Psoas muscle (tissue), 8 donors: ENCODE data around the gene SGCD. TPM values are rescaled to one million over a fixed set of nuclear protein-coding genes. Genes with fewer than 3 reads are reported as not detected.

ENCODE experiments used
- ATAC-seq, 4 donors: fragments of 200-7000 bp; cut with Tn5 transposase; one replicate each; pipeline ENCODE4 v1.9.1; 2020; ENCODE audit warnings: moderate library complexity in 3 of 4, mild to moderate bottlenecking in 2 of 4
- DNase-seq, 2 donors: peaks; one replicate each; pipeline ENCODE4 v3.0.0-alpha.2; 2020
- H3K27ac ChIP-seq: fragments of 200-600 bp; one replicate; pipeline ENCODE4 v1.8.0; 2022
- H3K27me3 ChIP-seq, 3 donors: fragments of 200-600 bp in 1 of 3; one replicate each; pipeline versions ENCODE4 v1.6.1 to v1.8.0; 2013 to 2022; ENCODE audit warnings: low read length in 2 of 3, mild to moderate bottlenecking in 2 of 3, moderate library complexity in 1 of 3; ENCODE audit not compliant: insufficient read depth in 3 of 3
- H3K36me3 ChIP-seq, 2 donors: fragments of 200-600 bp in 1 of 2; one replicate each; pipeline versions ENCODE4 v1.6.1 to v1.8.0; 2013 to 2022; ENCODE audit warnings: low read depth in 1 of 2, mild to moderate bottlenecking in 1 of 2, moderate library complexity in 1 of 2; ENCODE audit not compliant: insufficient read depth in 1 of 2
- H3K4me1 ChIP-seq: fragments of 200-600 bp; one replicate; pipeline ENCODE4 v1.8.0; 2022
- H3K4me3 ChIP-seq: fragments of 200-600 bp; one replicate; pipeline ENCODE4 v1.8.0; 2022; ENCODE audit warnings: mild to moderate bottlenecking
- H3K9me3 ChIP-seq: fragments of 200-600 bp; one replicate; pipeline ENCODE4 v1.8.0; 2022
- WGBS, 3 donors: extraction: QIAGEN DNeasy Blood & Tissue Kit; methylation state at CpG; one replicate each; pipeline versions ENCODE4 v1.1.6 to v1.1.7; 2013; 5-methylcytosine and 5-hydroxymethylcytosine counted together
- intact Hi-C, 2 donors: fragments of 100-400 bp; cut with DNase I; formaldehyde crosslinking; loops; one replicate each; pipeline versions ENCODE4 v1.11.0 to v1.14.2; 2022
- polyA plus RNA-seq, 3 donors: library from polyadenylated mRNA; stranded (reverse); fragments of 200-250 nt; gene quantifications; one replicate each; pipeline ENCODE4 v1.2.3, GENCODE V29; 2013
- total RNA-seq, 4 donors: library from RNA; stranded (reverse); fragmentation: NEBNext Ultra II Directional in 2 of 4; extraction: Animal tissue kit (Norgen Biotek cat#: 25700) in 2 of 4; gene quantifications; one replicate each; pipeline versions ENCODE4 v1.2.1 to v1.2.4, GENCODE V29; 2021 to 2023
- TF ChIP-seq, protein P1 (sequence below): fragments of 200-600 bp; IDR thresholded peaks from one replicate; pipeline ENCODE4 v1.8.0; 2022; ENCODE audit warnings: antibody characterized with exemption
- donor health status: healthy with polysubstance abuse.
- donor health status: DM: no; HTN: no; CAD: no; lungs with moderate emphysema.
- donor health status: Bipolar disorder and iron deficiency.
- donor health status: healthy.
- donor health status: DM: yes; HTN: yes; CAD: no.
- donor health status: DM: no; HTN: no; CAD: no.
- donor health status: DM: no; HTN: no; CAD: no.
- donor health status: DM: yes; HTN: yes; CAD: no.

SGCD gene
- total and polyA plus RNA-seq, 7 donors = 13.2 to 51.5 (median 33.2) TPM

DNA sequence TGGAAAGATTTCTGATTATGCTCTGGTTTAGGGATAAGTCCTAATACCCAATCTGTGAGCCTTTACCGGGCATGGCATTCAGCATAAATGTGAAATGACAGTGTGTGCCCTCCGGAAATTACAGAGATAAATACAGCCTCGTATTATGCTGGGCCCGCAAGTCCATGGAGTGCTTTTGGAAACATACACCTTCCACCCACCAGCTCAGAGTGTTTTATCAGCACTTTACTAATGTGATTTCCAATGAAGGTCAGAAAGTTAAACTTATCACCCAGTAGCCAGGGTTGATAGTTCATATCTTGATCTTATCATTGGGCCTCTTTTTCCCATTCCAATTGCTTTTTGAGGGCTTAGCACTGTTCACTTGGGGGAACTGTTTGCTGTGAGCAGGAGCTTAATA lies 94.8 kb downstream of the SGCD start:
- WGBS, 3 donors = 55 to 79% (median 73%) methylated on average over 4 of the region's 4 CpGs
- Histone ChIP-seq H3K27ac (no peak overlapping the region), H3K36me3 (no peaks in the 10 kb centered on the region), H3K27me3 (no peaks in the 10 kb centered on the region), H3K4me1 (peaks cover 31% of the 10 kb centered on the region), H3K4me3 (no peak overlapping the region), H3K9me3 (no peaks in the 10 kb centered on the region)
- intact Hi-C loops = no loop called here
- DNase-seq = no peak
- TF ChIP-seq, protein P1, sequence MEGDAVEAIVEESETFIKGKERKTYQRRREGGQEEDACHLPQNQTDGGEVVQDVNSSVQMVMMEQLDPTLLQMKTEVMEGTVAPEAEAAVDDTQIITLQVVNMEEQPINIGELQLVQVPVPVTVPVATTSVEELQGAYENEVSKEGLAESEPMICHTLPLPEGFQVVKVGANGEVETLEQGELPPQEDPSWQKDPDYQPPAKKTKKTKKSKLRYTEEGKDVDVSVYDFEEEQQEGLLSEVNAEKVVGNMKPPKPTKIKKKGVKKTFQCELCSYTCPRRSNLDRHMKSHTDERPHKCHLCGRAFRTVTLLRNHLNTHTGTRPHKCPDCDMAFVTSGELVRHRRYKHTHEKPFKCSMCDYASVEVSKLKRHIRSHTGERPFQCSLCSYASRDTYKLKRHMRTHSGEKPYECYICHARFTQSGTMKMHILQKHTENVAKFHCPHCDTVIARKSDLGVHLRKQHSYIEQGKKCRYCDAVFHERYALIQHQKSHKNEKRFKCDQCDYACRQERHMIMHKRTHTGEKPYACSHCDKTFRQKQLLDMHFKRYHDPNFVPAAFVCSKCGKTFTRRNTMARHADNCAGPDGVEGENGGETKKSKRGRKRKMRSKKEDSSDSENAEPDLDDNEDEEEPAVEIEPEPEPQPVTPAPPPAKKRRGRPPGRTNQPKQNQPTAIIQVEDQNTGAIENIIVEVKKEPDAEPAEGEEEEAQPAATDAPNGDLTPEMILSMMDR = no peak
- ATAC-seq = no peak

DNA sequence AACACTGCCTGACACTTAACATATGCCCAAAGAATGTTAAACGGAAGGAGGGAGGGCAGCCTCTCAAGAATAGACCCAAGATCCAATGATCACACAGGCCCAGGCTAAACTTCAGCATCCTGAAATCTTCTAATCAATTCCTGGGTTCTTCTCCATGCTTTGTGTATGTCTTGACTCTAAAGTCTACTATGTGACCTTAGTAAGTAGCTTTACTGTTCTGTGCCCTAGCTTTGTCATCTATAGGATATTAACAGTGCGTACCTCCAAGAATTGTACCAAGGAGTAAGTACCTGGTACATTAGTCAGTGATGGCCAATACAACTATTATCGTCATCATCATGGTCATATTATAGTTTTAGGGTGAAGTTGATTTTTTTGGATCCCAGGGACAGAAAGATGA lies 96.6 kb downstream of the SGCD start:
- H3K27me3 ChIP-seq = no peaks in the 10 kb centered on the region
- 61 to 65% (median 65%) methylated on average over 3 of the region's 3 CpGs for WGBS, 3 donors
- TF ChIP-seq, protein P1 = no peak
- no peak overlapping the region for H3K27ac ChIP-seq
- intact Hi-C loops = no loop called here
- H3K36me3 ChIP-seq = no peaks in the 10 kb centered on the region
- no peak for ATAC-seq
- H3K9me3 ChIP-seq = no peaks in the 10 kb centered on the region
- no peak overlapping the region for H3K4me3 ChIP-seq
- no peak for DNase-seq
- H3K4me1 ChIP-seq = peaks cover 15% of the 10 kb centered on the region

DNA sequence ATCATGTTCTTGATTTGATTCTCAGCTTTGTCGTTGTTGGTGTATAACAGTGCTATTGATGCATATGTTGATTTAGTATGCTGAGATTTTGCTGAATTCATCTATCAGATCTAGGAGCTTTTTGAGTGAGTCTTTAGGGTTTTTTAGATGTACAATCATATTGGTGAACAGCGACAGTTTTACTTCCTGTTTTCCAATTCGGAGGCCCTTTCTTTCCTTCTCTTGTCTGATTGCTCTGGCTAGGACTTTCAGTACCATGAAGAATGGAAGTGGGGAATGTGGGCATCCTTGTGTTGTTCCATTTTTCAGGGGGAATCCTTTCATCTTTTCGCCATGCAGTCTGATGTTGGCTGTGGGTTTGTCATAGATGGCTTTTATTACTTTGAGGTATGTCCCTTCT lies 100.4 kb downstream of the SGCD start:
- 86 to 94% (median 93%) methylated on average over 4 of the region's 4 CpGs for whole genome bisulfite sequencing, 3 donors
- TF ChIP-seq, protein P1 = no peak
- no peaks in the 10 kb centered on the region for H3K36me3 ChIP-seq
- H3K4me3 ChIP-seq = no peak overlapping the region
- H3K9me3 ChIP-seq = no peaks in the 10 kb centered on the region
- H3K27ac ChIP-seq = no peak overlapping the region
- H3K27me3 ChIP-seq = no peaks in the 10 kb centered on the region
- intact Hi-C loops = no loop called here
- DNase-seq (no peak), ATAC-seq (no peak)
- peaks cover 2% of the 10 kb centered on the region for H3K4me1 ChIP-seq

DNA sequence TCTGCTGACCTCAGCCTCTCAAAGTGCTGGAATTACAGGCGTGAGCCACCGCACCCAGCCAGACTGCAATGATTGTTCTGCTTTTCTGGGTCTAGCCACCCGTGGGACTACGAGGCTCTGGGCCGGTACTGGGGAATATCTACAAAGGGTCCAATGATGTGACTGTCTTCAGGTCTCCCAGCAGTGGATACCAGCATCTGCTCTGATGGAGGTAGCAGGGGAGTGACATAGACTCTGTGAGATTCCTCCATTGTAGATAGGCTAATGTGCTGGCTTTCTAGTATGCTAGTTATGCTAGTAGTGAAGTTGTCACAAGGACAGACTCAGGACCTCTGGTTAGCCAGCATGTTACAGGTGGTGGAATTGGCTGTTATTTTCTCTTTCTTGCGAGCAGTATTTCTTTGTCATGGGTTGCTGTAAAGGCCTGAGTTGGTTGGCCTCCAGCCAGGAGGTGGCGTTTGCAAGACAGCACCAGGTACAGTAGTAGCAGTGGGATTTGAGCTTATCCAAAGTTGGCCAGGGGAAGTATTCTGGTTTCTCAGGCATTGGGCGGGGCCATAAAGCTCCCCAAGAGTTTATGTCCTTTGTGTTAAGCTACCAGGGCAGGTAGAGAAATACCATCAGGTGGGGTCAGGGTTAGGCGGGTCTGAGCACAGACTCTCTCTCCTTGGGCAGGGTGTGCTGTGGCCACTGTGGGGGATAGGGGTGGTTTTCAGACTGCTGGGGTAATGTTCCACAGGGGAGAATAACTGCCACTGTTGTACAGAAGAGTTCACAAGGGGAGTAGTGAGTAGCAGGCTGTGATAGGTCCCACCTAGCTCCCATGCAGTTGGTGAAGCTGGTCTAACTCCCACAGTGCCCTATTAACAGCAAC lies 105.2 kb downstream of the SGCD start:
- no peaks in the 10 kb centered on the region for H3K27me3 ChIP-seq
- peak in 2 of 4 donors; percentile 19 to 46 for ATAC-seq
- TF ChIP-seq, protein P1 = no peak
- peaks cover 2% of the 10 kb centered on the region for H3K4me1 ChIP-seq
- H3K9me3 ChIP-seq = no peaks in the 10 kb centered on the region
- H3K4me3 ChIP-seq = no peak overlapping the region
- DNase-seq = peak in 1 of 2 donors; percentile 46
- H3K36me3 ChIP-seq = no peaks in the 10 kb centered on the region
- intact Hi-C loops = no loop called here
- no peak overlapping the region for H3K27ac ChIP-seq
- 93 to 95% (median 93%) methylated on average over 9 of the region's 9 CpGs for WGBS, 3 donors

DNA sequence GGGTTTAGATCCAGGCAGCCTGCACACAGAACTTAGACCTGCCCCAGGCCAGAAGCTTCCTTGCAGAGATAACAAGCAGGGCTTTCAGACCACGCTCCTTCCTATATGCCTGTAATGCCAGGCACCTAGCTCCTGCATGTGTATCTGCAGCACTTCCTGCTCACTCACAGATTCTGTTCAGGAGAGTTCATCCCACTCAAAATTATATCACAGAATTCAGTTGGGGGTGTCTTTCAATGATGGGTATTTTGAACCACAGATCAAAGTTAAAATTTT lies 105.8 kb downstream of the SGCD start:
- Histone ChIP-seq H3K9me3 (no peaks in the 10 kb centered on the region), H3K36me3 (no peaks in the 10 kb centered on the region), H3K27me3 (no peaks in the 10 kb centered on the region), H3K4me3 (no peak overlapping the region), H3K27ac (no peak overlapping the region), H3K4me1 (peaks cover 2% of the 10 kb centered on the region)
- ATAC-seq = no peak
- 89 to 100% (median 90%) methylated on average over 1 of the region's 1 CpG for WGBS, 3 donors
- no peak for DNase-seq
- TF ChIP-seq, protein P1 = no peak
- intact Hi-C loops = no loop called here
